Colonic mucosa (tissue), 4 donors: ENCODE data around the gene GID8. TPM values are rescaled to one million over a fixed set of nuclear protein-coding genes. Genes with fewer than 3 reads are reported as not detected.

Source experiments
- DNase-seq: peaks from one replicate; pipeline ENCODE4 v3.0.0-alpha.2; 2020
- H3K27ac ChIP-seq: fragments of 200-600 bp; one replicate; pipeline ENCODE4 v1.8.0; 2021
- H3K27me3 ChIP-seq: fragments of 200-600 bp; one replicate; pipeline ENCODE4 v1.8.0; 2021
- H3K36me3 ChIP-seq: fragments of 200-600 bp; one replicate; pipeline ENCODE4 v1.8.0; 2021
- H3K4me1 ChIP-seq: fragments of 200-600 bp; one replicate; pipeline ENCODE4 v1.8.0; 2021; ENCODE audit warnings: mild to moderate bottlenecking
- H3K4me3 ChIP-seq: fragments of 200-600 bp; one replicate; pipeline ENCODE4 v1.8.0; 2021
- H3K9ac ChIP-seq, 2 donors: one replicate each; pipeline ENCODE4 v1.7.0; 2013; ENCODE audit warnings: control low read depth in 2 of 2, low read depth in 2 of 2, low read length in 2 of 2
- H3K9me3 ChIP-seq: fragments of 200-600 bp; one replicate; pipeline ENCODE4 v1.8.0; 2021
- intact Hi-C: fragments of 100-400 bp; cut with DNase I; formaldehyde crosslinking; loops from one replicate; pipeline ENCODE4 v1.14.1; 2022
- total RNA-seq, 2 donors: library from RNA; stranded (reverse); fragmentation: NEBNext Ultra II Directional in 1 of 2; extraction: Animal tissue kit (Norgen Biotek cat#: 25700) in 1 of 2; gene quantifications; one replicate each; pipeline ENCODE4 v1.2.1, GENCODE V29; 2021
- TF ChIP-seq, protein P1 (sequence below): fragments of 200-600 bp; IDR thresholded peaks from one replicate; pipeline ENCODE4 v1.8.0; 2022; ENCODE audit warnings: antibody characterized with exemption, mild to moderate bottlenecking
- donor health status: healthy.
- donor health status: DM: no; HTN: no; CAD: no.
- donor health status: DM: no; HTN: no; CAD: no.

The GID8 gene
- total RNA-seq, 2 donors from 2014 or later: 37.3 to 40.4 TPM

DNA sequence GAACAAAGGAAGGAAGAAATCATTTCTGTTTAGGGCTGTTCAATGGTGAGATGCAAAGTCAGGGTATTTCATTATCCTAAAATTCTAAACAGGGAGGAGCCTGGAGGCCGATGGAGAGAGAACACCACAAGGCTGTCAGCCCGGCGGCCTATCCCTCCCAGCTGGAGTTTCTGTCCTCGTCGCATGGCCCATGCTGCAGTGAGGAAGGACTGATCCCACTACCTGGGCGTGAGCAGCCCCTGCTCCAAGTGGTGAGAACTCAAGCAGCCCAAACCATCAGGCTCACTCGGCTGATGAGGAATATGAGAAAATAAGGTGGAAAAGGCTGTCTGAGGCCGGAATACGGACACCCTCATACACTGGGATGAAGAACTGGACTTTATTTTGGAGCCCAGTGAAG, 42.4 kb upstream of the GID8 start:
- Histone ChIP-seq H3K27me3 (no peaks in the 10 kb centered on the region), H3K36me3 (peaks cover 35% of the 10 kb centered on the region), H3K27ac (no peak overlapping the region), H3K4me3 (no peak overlapping the region), H3K9me3 (no peaks in the 10 kb centered on the region), H3K4me1 (peaks cover 13% of the 10 kb centered on the region), H3K9ac (no peak overlapping the region)
- TF ChIP-seq, protein P1, sequence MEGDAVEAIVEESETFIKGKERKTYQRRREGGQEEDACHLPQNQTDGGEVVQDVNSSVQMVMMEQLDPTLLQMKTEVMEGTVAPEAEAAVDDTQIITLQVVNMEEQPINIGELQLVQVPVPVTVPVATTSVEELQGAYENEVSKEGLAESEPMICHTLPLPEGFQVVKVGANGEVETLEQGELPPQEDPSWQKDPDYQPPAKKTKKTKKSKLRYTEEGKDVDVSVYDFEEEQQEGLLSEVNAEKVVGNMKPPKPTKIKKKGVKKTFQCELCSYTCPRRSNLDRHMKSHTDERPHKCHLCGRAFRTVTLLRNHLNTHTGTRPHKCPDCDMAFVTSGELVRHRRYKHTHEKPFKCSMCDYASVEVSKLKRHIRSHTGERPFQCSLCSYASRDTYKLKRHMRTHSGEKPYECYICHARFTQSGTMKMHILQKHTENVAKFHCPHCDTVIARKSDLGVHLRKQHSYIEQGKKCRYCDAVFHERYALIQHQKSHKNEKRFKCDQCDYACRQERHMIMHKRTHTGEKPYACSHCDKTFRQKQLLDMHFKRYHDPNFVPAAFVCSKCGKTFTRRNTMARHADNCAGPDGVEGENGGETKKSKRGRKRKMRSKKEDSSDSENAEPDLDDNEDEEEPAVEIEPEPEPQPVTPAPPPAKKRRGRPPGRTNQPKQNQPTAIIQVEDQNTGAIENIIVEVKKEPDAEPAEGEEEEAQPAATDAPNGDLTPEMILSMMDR: no peak
- intact Hi-C loops: no loop called here
- DNase-seq: no peak

DNA sequence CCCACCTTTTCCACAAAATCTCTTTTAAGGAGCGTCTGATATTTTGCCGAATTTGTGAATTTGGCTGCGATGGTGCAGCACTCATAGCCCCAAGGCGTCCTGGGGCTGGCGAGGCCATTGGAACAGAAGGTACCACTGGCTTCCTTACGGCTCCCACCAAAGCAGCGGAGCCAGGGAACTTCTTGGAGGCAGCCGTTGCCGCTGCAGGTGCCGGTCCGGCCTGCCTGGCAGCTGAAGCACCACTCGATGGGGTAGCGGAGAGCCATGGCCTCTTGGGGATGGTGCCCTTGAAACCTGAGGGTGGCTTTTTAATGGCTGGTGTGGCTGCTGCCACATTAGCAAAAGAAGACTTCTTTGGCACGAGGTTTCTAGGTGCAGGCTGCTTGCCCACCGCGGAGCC, 41.4 kb upstream of the GID8 start:
- H3K4me3 ChIP-seq: no peak overlapping the region
- intact Hi-C loops: no loop called here
- no peak overlapping the region for H3K9ac ChIP-seq
- TF ChIP-seq, protein P1: no peak
- no peaks in the 10 kb centered on the region for H3K9me3 ChIP-seq
- H3K4me1 ChIP-seq: peaks cover 13% of the 10 kb centered on the region
- no peak for DNase-seq
- no peaks in the 10 kb centered on the region for H3K27me3 ChIP-seq
- H3K36me3 ChIP-seq: peaks cover 25% of the 10 kb centered on the region
- no peak overlapping the region for H3K27ac ChIP-seq

DNA sequence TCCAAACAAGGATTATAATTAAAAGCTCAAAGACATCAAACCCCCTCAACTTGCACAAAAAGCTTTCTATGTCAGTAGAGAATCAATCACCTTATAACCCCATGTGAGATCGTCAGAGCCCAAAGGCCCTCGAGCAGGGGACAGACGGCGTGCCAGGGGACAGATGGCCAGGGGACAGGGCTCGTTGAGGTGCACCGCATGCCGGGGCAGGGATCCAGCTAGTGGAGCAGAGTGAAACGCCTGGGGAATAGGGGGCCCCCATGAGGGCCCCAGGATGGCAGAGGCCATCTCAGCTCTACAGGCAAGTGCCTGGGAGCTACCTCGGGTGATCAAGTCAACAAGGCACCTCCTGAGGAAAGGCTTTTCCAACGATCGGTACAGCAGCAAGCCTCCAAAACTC, 40.3 kb upstream of the GID8 start:
- intact Hi-C loops: no loop called here
- no peak for DNase-seq
- H3K4me1 ChIP-seq: peaks cover 13% of the 10 kb centered on the region
- H3K27ac ChIP-seq: no peak overlapping the region
- no peaks in the 10 kb centered on the region for H3K9me3 ChIP-seq
- TF ChIP-seq, protein P1: no peak
- no peak overlapping the region for H3K9ac ChIP-seq
- H3K36me3 ChIP-seq: peaks cover 16% of the 10 kb centered on the region
- no peak overlapping the region for H3K4me3 ChIP-seq
- no peaks in the 10 kb centered on the region for H3K27me3 ChIP-seq

DNA sequence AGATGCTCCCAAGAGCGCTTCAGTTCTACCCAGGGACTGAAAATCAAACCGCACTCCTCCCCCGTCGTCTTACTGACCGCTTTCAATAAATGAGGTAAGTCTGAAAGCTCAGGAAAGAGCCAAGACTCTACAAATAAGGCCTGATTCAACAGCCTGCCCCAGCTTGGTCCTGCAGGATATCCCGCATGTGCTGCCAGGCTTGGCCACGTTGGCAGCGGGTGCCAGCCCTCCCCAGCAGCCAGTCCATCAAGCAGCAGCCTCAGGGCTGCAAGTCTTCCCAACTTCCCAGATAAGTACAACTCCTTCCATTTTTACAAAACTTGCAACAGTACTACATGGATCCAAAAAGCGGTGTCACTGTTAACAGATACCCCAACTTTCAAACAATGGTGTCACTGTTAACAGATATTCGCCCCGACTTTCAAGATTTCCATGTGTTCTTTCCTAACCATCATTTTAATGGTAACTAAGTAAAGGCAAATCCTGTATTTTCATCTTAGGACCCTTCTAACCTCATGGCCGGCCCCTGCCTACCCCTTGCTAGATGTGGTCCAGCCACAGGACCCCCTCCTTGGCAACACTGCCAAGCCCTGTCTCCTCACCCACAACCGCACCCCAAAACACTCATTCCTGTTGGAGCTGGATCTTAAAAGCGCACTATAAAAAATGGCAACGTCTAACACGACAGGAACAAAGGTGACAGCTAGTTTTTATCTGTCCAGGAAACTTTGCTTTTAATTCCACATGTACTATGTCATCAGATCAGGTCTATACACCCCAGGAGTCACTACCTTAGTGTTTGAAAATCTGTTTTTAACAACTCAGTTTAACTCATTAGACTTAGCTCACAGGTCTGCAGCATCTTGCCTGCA, 39.6 kb upstream of the GID8 start:
- no peak overlapping the region for H3K27ac ChIP-seq
- no peak overlapping the region for H3K9ac ChIP-seq
- intact Hi-C loops: no loop called here
- H3K4me1 ChIP-seq: peaks cover 13% of the 10 kb centered on the region
- no peaks in the 10 kb centered on the region for H3K9me3 ChIP-seq
- H3K36me3 ChIP-seq: peaks cover 13% of the 10 kb centered on the region
- no peak for DNase-seq
- no peaks in the 10 kb centered on the region for H3K27me3 ChIP-seq
- H3K4me3 ChIP-seq: no peak overlapping the region
- TF ChIP-seq, protein P1: no peak

DNA sequence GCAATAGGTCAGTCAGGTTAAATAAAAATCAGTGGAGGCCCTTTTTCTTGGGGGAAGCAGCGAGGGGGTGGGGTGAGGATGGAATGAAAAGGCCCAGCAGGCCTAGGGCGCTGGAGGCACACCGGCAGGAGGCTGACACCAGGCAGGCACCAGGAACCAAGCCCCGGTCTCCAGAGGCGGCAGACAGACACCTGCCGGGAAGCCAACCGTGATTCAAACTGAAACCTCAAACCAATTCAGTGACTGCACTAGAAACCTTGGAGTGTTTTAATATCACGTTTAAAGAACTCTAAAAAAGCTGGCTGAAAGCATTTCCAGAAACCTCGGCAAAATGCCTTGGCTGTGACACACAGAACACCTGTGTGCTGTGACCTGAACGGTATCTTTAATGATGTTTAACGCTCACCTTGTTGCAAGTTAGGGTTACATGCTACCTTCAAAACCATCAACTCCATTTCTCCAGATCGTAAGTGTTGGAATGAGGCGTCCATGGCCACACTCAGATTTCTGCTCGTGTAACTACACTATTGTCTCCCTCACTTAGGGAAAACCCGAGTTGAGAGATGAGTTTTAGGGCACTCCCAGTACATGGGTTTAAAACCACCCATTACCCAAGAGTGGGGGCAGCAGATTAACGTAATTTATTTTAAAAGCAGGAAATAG, 38.8 kb upstream of the GID8 start:
- Histone ChIP-seq H3K9me3 (no peaks in the 10 kb centered on the region), H3K9ac (no peak overlapping the region), H3K36me3 (peaks cover 6% of the 10 kb centered on the region), H3K4me3 (no peak overlapping the region), H3K4me1 (peaks cover 13% of the 10 kb centered on the region), H3K27ac (no peak overlapping the region), H3K27me3 (no peaks in the 10 kb centered on the region)
- TF ChIP-seq, protein P1: no peak
- DNase-seq: no peak
- intact Hi-C loops: no loop called here
